Gastroesophageal sphincter (tissue), 3 donors: Measurements from ENCODE around the gene AGPAT3.

Experiments
- EP300 ChIP-seq: sonication (generic); formaldehyde crosslinking; IDR thresholded peaks from one replicate; pipeline ENCODE4 v1.6.1; 2017; ENCODE audit warnings: antibody characterized with exemption, mild to moderate bottlenecking
- POLR2A ChIP-seq, 2 donors: fragments of 450-650 bp; IDR thresholded peaks; one replicate each; pipeline ENCODE4 v1.6.1; 2017; ENCODE audit warnings: antibody characterized with exemption in 2 of 2, mild to moderate bottlenecking in 2 of 2, moderate library complexity in 1 of 2
- POLR2AphosphoS5 ChIP-seq: sonication (generic); formaldehyde crosslinking; IDR thresholded peaks from one replicate; pipeline ENCODE4 v1.6.1; 2017; ENCODE audit warnings: antibody characterized with exemption
- TF ChIP-seq, protein P1 (sequence below), 4 experiments: fragments of 200-600 bp in 2 of 4; fragments of 450-650 bp in 2 of 4; sonication (generic) in 1 of 4; IDR thresholded peaks; one replicate each; pipeline ENCODE4 v1.5.1; 2017 to 2019; ENCODE audit warnings: antibody characterized with exemption in 4 of 4, mild to moderate bottlenecking in 2 of 4, moderate library complexity in 2 of 4

DNA sequence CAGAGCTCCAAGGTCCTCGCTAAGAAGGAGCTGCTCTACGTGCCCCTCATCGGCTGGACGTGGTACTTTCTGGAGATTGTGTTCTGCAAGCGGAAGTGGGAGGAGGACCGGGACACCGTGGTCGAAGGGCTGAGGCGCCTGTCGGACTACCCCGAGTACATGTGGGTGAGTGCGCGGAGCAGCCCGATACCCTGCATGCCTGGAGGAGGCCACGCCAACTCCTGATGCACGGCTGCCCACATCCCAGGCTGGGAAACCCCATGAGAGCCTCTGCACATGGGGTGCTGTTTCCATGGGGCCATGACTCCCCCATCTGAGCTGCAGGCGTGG, 104.1 kb downstream of the AGPAT3 start:
- TF ChIP-seq, protein P1, sequence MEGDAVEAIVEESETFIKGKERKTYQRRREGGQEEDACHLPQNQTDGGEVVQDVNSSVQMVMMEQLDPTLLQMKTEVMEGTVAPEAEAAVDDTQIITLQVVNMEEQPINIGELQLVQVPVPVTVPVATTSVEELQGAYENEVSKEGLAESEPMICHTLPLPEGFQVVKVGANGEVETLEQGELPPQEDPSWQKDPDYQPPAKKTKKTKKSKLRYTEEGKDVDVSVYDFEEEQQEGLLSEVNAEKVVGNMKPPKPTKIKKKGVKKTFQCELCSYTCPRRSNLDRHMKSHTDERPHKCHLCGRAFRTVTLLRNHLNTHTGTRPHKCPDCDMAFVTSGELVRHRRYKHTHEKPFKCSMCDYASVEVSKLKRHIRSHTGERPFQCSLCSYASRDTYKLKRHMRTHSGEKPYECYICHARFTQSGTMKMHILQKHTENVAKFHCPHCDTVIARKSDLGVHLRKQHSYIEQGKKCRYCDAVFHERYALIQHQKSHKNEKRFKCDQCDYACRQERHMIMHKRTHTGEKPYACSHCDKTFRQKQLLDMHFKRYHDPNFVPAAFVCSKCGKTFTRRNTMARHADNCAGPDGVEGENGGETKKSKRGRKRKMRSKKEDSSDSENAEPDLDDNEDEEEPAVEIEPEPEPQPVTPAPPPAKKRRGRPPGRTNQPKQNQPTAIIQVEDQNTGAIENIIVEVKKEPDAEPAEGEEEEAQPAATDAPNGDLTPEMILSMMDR (IDR thresholded peaks at IDR 0.05): no peak
- TF ChIP-seq POLR2A (IDR thresholded peaks at IDR 0.05) (no peak), EP300 (no peak), POLR2AphosphoS5 (no peak)
